ENCODE results near the gene PRSS27.
"Not testable (repeated sequence)": the region's sequence is repeated elsewhere in the genome, so short reads cannot be mapped to it uniquely, and the experiment has no call there.

PRSS27 gene

GRCh38 chr16:2692251-2692947, 27.6 kb downstream of the PRSS27 start:
- DNase-seq: no peak

- DNase-seq: no peak
Measured at GRCh38 chr16:2691491-2692248, 28.4 kb downstream of the PRSS27 start.

GRCh38 chr16:2690852-2691251, 29.2 kb downstream of the PRSS27 start:
- no peak for DNase-seq

- no peak for DNase-seq
Measured at GRCh38 chr16:2689968-2690801, 29.8 kb downstream of the PRSS27 start.

- not testable (repeated sequence) for DNase-seq
Measured at GRCh38 chr16:2689422-2689821, 30.6 kb downstream of the PRSS27 start.

GRCh38 chr16:2687531-2688308, 32.3 kb downstream of the PRSS27 start:
- DNase-seq: no peak

GRCh38 chr16:2686912-2687507, 33.0 kb downstream of the PRSS27 start:
- peak; percentile 22 for DNase-seq

- DNase-seq: not testable (repeated sequence)
Measured at GRCh38 chr16:2686075-2686474, 33.9 kb downstream of the PRSS27 start.

GRCh38 chr16:2683041-2683440, 37.0 kb downstream of the PRSS27 start:
- not testable (repeated sequence) for DNase-seq

GRCh38 chr16:2682209-2683021, 37.6 kb downstream of the PRSS27 start, which contains the start of gene KCTD5:
Gene KCTD5 (plus strand): TSS chr16:2682523. CDS start chr16:2682549, 26 bp downstream.
- DNase-seq: peak; percentile 96

- not testable (repeated sequence) for DNase-seq
Measured at GRCh38 chr16:2680360-2680759, 39.7 kb downstream of the PRSS27 start.

GRCh38 chr16:2679902-2680301, 40.1 kb downstream of the PRSS27 start:
- DNase-seq: not testable (repeated sequence)

- DNase-seq: not testable (repeated sequence)
Measured at GRCh38 chr16:2678206-2678965, 41.6 kb downstream of the PRSS27 start.

GRCh38 chr16:2676937-2677336, 43.1 kb downstream of the PRSS27 start:
- DNase-seq: not testable (repeated sequence)

- DNase-seq: no peak
Measured at GRCh38 chr16:2675714-2676113, 44.3 kb downstream of the PRSS27 start.

GRCh38 chr16:2675021-2675420, 45.0 kb downstream of the PRSS27 start:
- DNase-seq: no peak

GRCh38 chr16:2673066-2673999, 46.7 kb downstream of the PRSS27 start:
- DNase-seq: peak; percentile 97

- DNase-seq: no peak
Measured at GRCh38 chr16:2671741-2672140, 48.3 kb downstream of the PRSS27 start.

GRCh38 chr16:2671193-2671592, 48.8 kb downstream of the PRSS27 start:
- peak; percentile 35 for DNase-seq
